HEK293 (cell line): ENCODE results near the gene HLF.
A peak's percentile ranks its signal among the peaks of the same experiment; 100 is the strongest.

Source experiments
- CTCF ChIA-PET: fragments of 350-600 bp; formaldehyde crosslinking; extraction: SDS; loops from one replicate; lab custom pipeline; 2021; ENCODE audit warnings: antibody characterized with exemption; lab: Yijun Ruan, JAX
- POLR2A ChIA-PET: fragments of 300-600 bp; formaldehyde crosslinking; extraction: SDS; loops from one replicate; lab custom pipeline; 2020; ENCODE audit warnings: antibody characterized with exemption, inconsistent platforms; lab: Yijun Ruan, JAX
- H3K27ac ChIP-seq: fragments of 200-500 bp; sonication (Bioruptor generic); 2 replicates; pipeline ENCODE4 v1.5.1; 2014; ENCODE audit warnings: low read depth, low read length, control low read depth, inconsistent platforms; ENCODE audit errors: extremely low read depth
- H3K36me3 ChIP-seq, 2 experiments: fragments of 200-500 bp in 1 of 2; sonication (Bioruptor generic) in 1 of 2; 1 replicate in 1 of 2; 2 replicates in 1 of 2; pipeline ENCODE4 v1.5.1; 2014 to 2017; ENCODE audit warnings: inconsistent platforms in 2 of 2, low read length in 2 of 2; ENCODE audit not compliant: control insufficient read depth in 2 of 2, insufficient read depth in 1 of 2
- H3K4me1 ChIP-seq: fragments of 200-500 bp; sonication (Bioruptor generic); 2 replicates; pipeline ENCODE4 v1.5.1; 2014; ENCODE audit warnings: mild to moderate bottlenecking, low read length, inconsistent platforms; ENCODE audit not compliant: control insufficient read depth, insufficient read depth
- H3K4me3 ChIP-seq: 2 replicates; pipeline ENCODE4 v1.5.1; 2011; ENCODE audit warnings: low read depth, mild to moderate bottlenecking, control low read depth, low read length, moderate library complexity
- H3K9me3 ChIP-seq: fragments of 200-500 bp; sonication (Bioruptor generic); 2 replicates; pipeline ENCODE4 v1.5.1; 2014; ENCODE audit warnings: low read depth, low read length, inconsistent platforms; ENCODE audit not compliant: control insufficient read depth, insufficient read depth
- HOXD13 ChIP-seq: sonication (generic); formaldehyde crosslinking; IDR thresholded peaks from 2 replicates; pipeline ENCODE4 v1.8.0; 2022; ENCODE audit warnings: missing genetic modification reagents, borderline replicate concordance
- KLF10 ChIP-seq: fragments of 450-650 bp; IDR thresholded peaks from 2 replicates; pipeline ENCODE4 v1.5.1; 2018; ENCODE audit warnings: missing biosample characterization, mild to moderate bottlenecking, missing genetic modification characterization
- KLF9 ChIP-seq: fragments of 450-650 bp; formaldehyde crosslinking; IDR thresholded peaks from 2 replicates; pipeline ENCODE4 v1.5.1; 2016; ENCODE audit warnings: missing biosample characterization, missing genetic modification characterization, low read depth
- SCRT2 ChIP-seq: fragments of 450-650 bp; formaldehyde crosslinking; IDR thresholded peaks from 2 replicates; pipeline ENCODE4 v1.5.1; 2016; ENCODE audit warnings: missing biosample characterization, missing genetic modification characterization
- SP7 ChIP-seq: fragments of 450-650 bp; formaldehyde crosslinking; IDR thresholded peaks from 2 replicates; pipeline ENCODE4 v1.5.1; 2016; ENCODE audit warnings: missing biosample characterization, missing genetic modification characterization
- TRIM28 ChIP-seq: IDR thresholded peaks from 2 replicates; pipeline ENCODE4 v1.6.1; 2011; ENCODE audit warnings: low read length, control low read depth, borderline replicate concordance
- ZNF175 ChIP-seq: fragments of 450-650 bp; formaldehyde crosslinking; IDR thresholded peaks from 2 replicates; pipeline ENCODE4 v1.5.1; 2016; ENCODE audit warnings: missing biosample characterization, missing genetic modification characterization
- ZNF2 ChIP-seq: fragments of 450-650 bp; formaldehyde crosslinking; IDR thresholded peaks from 2 replicates; pipeline ENCODE4 v1.5.1; 2016; ENCODE audit warnings: missing biosample characterization, missing genetic modification characterization
- ZNF24 ChIP-seq: fragments of 450-650 bp; formaldehyde crosslinking; IDR thresholded peaks from 2 replicates; pipeline ENCODE4 v1.5.1; 2016; ENCODE audit warnings: missing biosample characterization, missing genetic modification characterization
- ZNF48 ChIP-seq: fragments of 450-650 bp; formaldehyde crosslinking; IDR thresholded peaks from 2 replicates; pipeline ENCODE4 v1.5.1; 2016; ENCODE audit warnings: missing biosample characterization, missing genetic modification characterization
- ZNF521 ChIP-seq: fragments of 450-650 bp; formaldehyde crosslinking; IDR thresholded peaks from 2 replicates; pipeline ENCODE4 v1.5.1; 2017; ENCODE audit warnings: missing biosample characterization, mild to moderate bottlenecking, missing genetic modification characterization
- ZNF544 ChIP-seq: fragments of 450-650 bp; formaldehyde crosslinking; IDR thresholded peaks from 2 replicates; pipeline ENCODE4 v1.5.0; 2017; ENCODE audit warnings: missing biosample characterization, missing genetic modification characterization
- ZNF654 ChIP-seq: fragments of 450-650 bp; formaldehyde crosslinking; IDR thresholded peaks from 2 replicates; pipeline ENCODE4 v1.5.1; 2016; ENCODE audit warnings: low read depth, missing biosample characterization, missing genetic modification characterization
- ZNF670 ChIP-seq: fragments of 450-650 bp; formaldehyde crosslinking; IDR thresholded peaks from 2 replicates; pipeline ENCODE4 v1.5.1; 2016; ENCODE audit warnings: missing biosample characterization, missing genetic modification characterization, low read depth
- ZSCAN5A ChIP-seq: fragments of 450-650 bp; formaldehyde crosslinking; IDR thresholded peaks from 2 replicates; pipeline ENCODE4 v1.5.1; 2016; ENCODE audit warnings: missing biosample characterization, missing genetic modification characterization
- TF ChIP-seq, protein P1 (sequence below): fragments of 450-650 bp; formaldehyde crosslinking; IDR thresholded peaks from 2 replicates; pipeline ENCODE4 v1.5.1; 2017; ENCODE audit warnings: missing biosample characterization, mild to moderate bottlenecking, missing genetic modification characterization, moderate library complexity
- TF ChIP-seq, protein P2 (sequence below): fragments of 450-650 bp; formaldehyde crosslinking; IDR thresholded peaks from 2 replicates; pipeline ENCODE4 v1.5.1; 2016; ENCODE audit warnings: missing biosample characterization, missing genetic modification characterization

Gene HLF

GRCh38 chr17:55292094-55292493 is 27.3 kb downstream of the HLF start (continued):
- TF ChIP-seq ZNF544 (tag by site-specific recombination), result no peak
- no peak for TF ChIP-seq SP7 (tag by site-specific recombination)
- TF ChIP-seq TRIM28, result no peak
- TF ChIP-seq ZSCAN5A (tag by site-specific recombination), result no peak
- TF ChIP-seq, protein P1, sequence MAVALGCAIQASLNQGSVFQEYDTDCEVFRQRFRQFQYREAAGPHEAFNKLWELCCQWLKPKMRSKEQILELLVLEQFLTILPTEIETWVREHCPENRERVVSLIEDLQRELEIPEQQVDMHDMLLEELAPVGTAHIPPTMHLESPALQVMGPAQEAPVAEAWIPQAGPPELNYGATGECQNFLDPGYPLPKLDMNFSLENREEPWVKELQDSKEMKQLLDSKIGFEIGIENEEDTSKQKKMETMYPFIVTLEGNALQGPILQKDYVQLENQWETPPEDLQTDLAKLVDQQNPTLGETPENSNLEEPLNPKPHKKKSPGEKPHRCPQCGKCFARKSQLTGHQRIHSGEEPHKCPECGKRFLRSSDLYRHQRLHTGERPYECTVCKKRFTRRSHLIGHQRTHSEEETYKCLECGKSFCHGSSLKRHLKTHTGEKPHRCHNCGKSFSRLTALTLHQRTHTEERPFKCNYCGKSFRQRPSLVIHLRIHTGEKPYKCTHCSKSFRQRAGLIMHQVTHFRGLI (tag by site-specific recombination), result no peak

DNA sequence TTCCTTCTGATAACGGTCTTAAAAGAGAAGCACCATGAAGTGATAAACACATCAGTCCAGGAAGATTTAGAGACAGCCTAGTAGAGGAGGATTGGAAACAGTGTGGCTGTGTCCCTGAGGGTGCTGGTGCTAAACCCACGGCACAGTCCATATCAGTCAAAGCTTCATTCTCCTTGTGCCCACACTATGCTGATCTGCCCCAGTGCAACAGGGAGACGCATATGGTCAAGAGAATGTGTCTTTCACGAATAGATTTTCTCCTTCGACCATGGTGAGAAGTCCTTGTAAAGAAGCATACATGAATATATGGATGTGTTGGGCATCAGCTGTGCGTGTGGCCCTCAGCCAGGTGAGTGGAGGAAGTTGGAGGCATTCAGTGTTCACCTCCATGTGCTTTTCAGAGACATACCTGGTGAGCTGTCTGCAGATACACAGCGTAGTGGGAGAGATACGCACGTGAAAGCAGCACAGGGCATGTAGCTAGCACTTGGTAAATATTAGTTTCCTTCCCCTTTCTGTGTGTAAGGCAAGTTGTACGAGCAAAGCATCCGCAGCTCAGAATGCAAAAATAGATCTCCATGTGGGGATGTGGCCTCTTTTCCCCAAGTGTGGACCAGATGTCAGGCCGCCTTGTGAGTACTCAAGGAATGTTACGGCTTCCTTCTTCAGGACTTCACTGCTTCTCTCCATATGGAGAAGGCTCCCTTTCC is 29.4 kb downstream of the HLF start:
- H3K36me3 ChIP-seq, result no peaks in the 10 kb centered on the region
- H3K27ac ChIP-seq, result no peak overlapping the region
- H3K4me1 ChIP-seq, result no peaks in the 10 kb centered on the region
- ChIA-PET CTCF (interaction anchor here (0.8 to 2.9 kb wide), 8 partner anchors 9 to 301 kb away, joined by 3 to 23 read pairs (median 5); no protein-coding TSS in a partner anchor), POLR2A (no interaction called here)
- H3K4me3 ChIP-seq, result no peak overlapping the region
- TF ChIP-seq HOXD13 (CRISPR knock-in tag), result no peak
- TF ChIP-seq ZNF24 (tag by site-specific recombination), result no peak
- TF ChIP-seq ZNF48 (tag by site-specific recombination), result no peak
- TF ChIP-seq KLF9 (tag by site-specific recombination), result no peak
- no peak for TF ChIP-seq KLF10 (tag by site-specific recombination)
- TF ChIP-seq, protein P2, sequence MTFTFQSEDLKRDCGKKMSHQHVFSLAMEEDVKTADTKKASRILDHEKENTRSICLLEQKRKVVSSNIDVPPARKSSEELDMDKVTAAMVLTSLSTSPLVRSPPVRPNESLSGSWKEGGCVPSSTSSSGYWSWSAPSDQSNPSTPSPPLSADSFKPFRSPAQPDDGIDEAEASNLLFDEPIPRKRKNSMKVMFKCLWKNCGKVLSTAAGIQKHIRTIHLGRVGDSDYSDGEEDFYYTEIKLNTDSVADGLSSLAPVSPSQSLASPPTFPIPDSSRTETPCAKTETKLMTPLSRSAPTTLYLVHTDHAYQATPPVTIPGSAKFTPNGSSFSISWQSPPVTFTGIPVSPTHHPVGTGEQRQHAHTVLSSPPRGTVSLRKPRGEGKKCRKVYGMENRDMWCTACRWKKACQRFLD, result no peak
- TF ChIP-seq SCRT2 (tag by site-specific recombination), result no peak
- no peak for TF ChIP-seq ZNF521 (tag by site-specific recombination)
- no peak for TF ChIP-seq ZNF175 (tag by site-specific recombination)
- no peak for TF ChIP-seq ZNF670 (tag by site-specific recombination)
- TF ChIP-seq, all 188 proteins: peak for 0
- H3K9me3 ChIP-seq, result no peaks in the 10 kb centered on the region

GRCh38 chr17:55295411-55296170 is 30.8 kb downstream of the HLF start:
- TF ChIP-seq ZNF2 (tag by site-specific recombination) (no peak), ZNF654 (tag by site-specific recombination) (peak; percentile 62)
- POLR2A ChIA-PET, result no interaction called here

More at GRCh38 chr17:55295411-55296170, 30.8 kb downstream of the HLF start:
- H3K9me3 ChIP-seq, result no peaks in the 10 kb centered on the region
- no peak overlapping the region for H3K4me3 ChIP-seq
- no peaks in the 10 kb centered on the region for H3K4me1 ChIP-seq
- no peaks in the 10 kb centered on the region for H3K36me3 ChIP-seq
- CTCF ChIA-PET, result interaction anchor here (0.6 to 2.9 kb wide), 25 partner anchors 10 to 360 kb away, joined by 3 to 23 read pairs (median 4); no protein-coding TSS in a partner anchor
- no peak overlapping the region for H3K27ac ChIP-seq
